C4-2B (cell line): ENCODE measurements around the gene TOMM40L.

Experiments used
- CTCF ChIP-seq: fragments of 450-650 bp; conservative IDR thresholded peaks from 2 replicates; pipeline ENCODE4 v1.5.1; 2017; ENCODE audit warnings: mild to moderate bottlenecking
- ZFX ChIP-seq: fragments of 450-650 bp; IDR thresholded peaks from 2 replicates; pipeline ENCODE4 v1.6.1; 2017

- no peak for TF ChIP-seq CTCF
- no peak for TF ChIP-seq ZFX
These were observed 40.6 kb upstream of the TOMM40L start for GRCh38 chr1:161185282-161185682.
